SK-N-MC (cell line): ENCODE data around the gene MAT2A.

Source experiments
- FOXP2 ChIP-seq: optimal IDR thresholded peaks from 2 replicates; pipeline ENCODE3; 2011; ENCODE audit warnings: mild to moderate bottlenecking, moderate library complexity; ENCODE audit not compliant: insufficient read depth; ENCODE audit errors: extremely low read length, control extremely low read depth
- POLR2AphosphoS5 ChIP-seq: IDR thresholded peaks from 2 replicates; pipeline ENCODE4 v1.6.1; 2012; ENCODE audit warnings: mild to moderate bottlenecking, low read depth, low read length, borderline replicate concordance

GRCh38 chr2:85504778-85505261 lies 34.1 kb upstream of the MAT2A start:
- TF ChIP-seq FOXP2 = no peak
- no peak for TF ChIP-seq POLR2AphosphoS5
